Measurements from ENCODE around the gene IDH2.

GRCh38 chr15:90074023-90074422 lies 28.2 kb downstream of the IDH2 start:
- TF ChIP-seq EZH2 (IDR thresholded peaks at IDR 0.05) (no peak), POLR2AphosphoS5 (IDR thresholded peaks at IDR 0.05; ENCODE audit: borderline replicate concordance, low read depth, low read length) (no peak)
